Measurements from ENCODE around the gene KCNH5.

Gene KCNH5

DNA sequence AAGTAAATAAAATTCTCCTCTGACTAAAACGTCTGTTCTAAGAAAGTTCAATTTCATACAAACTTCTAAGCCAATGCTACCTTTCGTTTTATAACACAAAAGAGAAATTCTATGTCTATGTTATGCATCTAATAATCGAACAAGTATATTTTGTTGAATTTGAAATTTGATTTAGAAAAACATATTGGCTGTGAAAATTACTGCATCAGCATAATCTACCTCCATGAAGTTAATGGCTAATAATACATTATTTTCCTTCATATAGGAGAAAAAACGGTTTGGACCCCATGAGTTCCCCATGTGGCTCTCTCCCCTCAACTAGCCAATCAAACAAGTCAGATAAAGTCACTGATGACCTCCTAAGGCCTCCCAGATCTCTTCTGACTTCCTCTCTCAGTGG lies 106.5 kb downstream of the KCNH5 start:
- H3K36me3 ChIP-seq (ENCODE audit: low read length), result no peaks in the 10 kb centered on the region
- H3K27me3 ChIP-seq (ENCODE audit: low read length), result no peaks in the 10 kb centered on the region
- H3K4me2 ChIP-seq (ENCODE audit: low read depth, low read length, poor library complexity, severe bottlenecking), result no peak overlapping the region
- H4K20me1 ChIP-seq (ENCODE audit: low read depth, low read length), result no peaks in the 10 kb centered on the region
- no peak overlapping the region for H3K4me3 ChIP-seq (ENCODE audit: insufficient read depth, low read length, poor library complexity, severe bottlenecking)
- no peaks in the 10 kb centered on the region for H3K9me3 ChIP-seq (ENCODE audit: insufficient read depth, low read length)
- H2AFZ ChIP-seq (ENCODE audit: low read depth, low read length, severe bottlenecking), result no peak overlapping the region
- no peaks in the 10 kb centered on the region for H3F3A ChIP-seq (ENCODE audit: insufficient read depth)
- TF ChIP-seq, protein P1, sequence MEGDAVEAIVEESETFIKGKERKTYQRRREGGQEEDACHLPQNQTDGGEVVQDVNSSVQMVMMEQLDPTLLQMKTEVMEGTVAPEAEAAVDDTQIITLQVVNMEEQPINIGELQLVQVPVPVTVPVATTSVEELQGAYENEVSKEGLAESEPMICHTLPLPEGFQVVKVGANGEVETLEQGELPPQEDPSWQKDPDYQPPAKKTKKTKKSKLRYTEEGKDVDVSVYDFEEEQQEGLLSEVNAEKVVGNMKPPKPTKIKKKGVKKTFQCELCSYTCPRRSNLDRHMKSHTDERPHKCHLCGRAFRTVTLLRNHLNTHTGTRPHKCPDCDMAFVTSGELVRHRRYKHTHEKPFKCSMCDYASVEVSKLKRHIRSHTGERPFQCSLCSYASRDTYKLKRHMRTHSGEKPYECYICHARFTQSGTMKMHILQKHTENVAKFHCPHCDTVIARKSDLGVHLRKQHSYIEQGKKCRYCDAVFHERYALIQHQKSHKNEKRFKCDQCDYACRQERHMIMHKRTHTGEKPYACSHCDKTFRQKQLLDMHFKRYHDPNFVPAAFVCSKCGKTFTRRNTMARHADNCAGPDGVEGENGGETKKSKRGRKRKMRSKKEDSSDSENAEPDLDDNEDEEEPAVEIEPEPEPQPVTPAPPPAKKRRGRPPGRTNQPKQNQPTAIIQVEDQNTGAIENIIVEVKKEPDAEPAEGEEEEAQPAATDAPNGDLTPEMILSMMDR (IDR thresholded peaks at IDR 0.05; ENCODE audit: insufficient read depth, low read length, poor library complexity, severe bottlenecking), result no peak
- no peak for TF ChIP-seq EZH2phosphoT487 (conservative IDR thresholded peaks at IDR 0.05; ENCODE audit: low read length)
- H3K9me2 ChIP-seq (replicated peaks; ENCODE audit: insufficient read depth, low read length), result no peaks in the 10 kb centered on the region
- no peak overlapping the region for H3K9ac ChIP-seq (ENCODE audit: low read length)
- H3K79me2 ChIP-seq (ENCODE audit: insufficient read depth, low read length), result no peaks in the 10 kb centered on the region
- no peak overlapping the region for H3K27ac ChIP-seq (ENCODE audit: low read depth, low read length)

DNA sequence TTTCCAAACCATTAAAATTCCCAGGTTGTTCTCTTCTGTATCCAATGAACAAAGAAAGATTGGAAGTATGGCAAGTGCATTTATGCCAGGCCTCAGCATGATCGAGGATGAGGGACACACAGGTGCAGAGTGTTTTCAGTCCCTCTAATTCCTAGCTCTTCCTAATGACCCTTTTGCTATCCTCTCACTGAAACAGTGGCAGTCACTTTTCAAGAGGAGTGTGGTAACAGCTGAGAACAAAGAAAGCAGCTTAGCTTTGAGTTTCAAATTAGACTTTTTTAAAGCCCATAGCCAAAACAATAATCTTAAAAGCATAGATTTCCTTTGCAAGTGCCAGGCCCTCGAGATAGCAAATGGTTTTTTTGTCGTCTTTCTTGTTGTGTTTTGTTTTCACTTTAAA lies 110.8 kb downstream of the KCNH5 start:
- no peak overlapping the region for H3K4me3 ChIP-seq (ENCODE audit: insufficient read depth, low read length, poor library complexity, severe bottlenecking)
- no peak for TF ChIP-seq EZH2phosphoT487 (conservative IDR thresholded peaks at IDR 0.05; ENCODE audit: low read length)
- TF ChIP-seq, protein P1 (IDR thresholded peaks at IDR 0.05; ENCODE audit: insufficient read depth, low read length, poor library complexity, severe bottlenecking), result no peak
- H4K20me1 ChIP-seq (ENCODE audit: low read depth, low read length), result no peaks in the 10 kb centered on the region
- H3K36me3 ChIP-seq (ENCODE audit: low read length), result no peaks in the 10 kb centered on the region
- H3K27me3 ChIP-seq (ENCODE audit: low read length), result no peaks in the 10 kb centered on the region
- H3K9me2 ChIP-seq (replicated peaks; ENCODE audit: insufficient read depth, low read length), result no peaks in the 10 kb centered on the region
- H3K79me2 ChIP-seq (ENCODE audit: insufficient read depth, low read length), result no peaks in the 10 kb centered on the region
- H3K4me2 ChIP-seq (ENCODE audit: low read depth, low read length, poor library complexity, severe bottlenecking), result no peak overlapping the region
- H3K27ac ChIP-seq (ENCODE audit: low read depth, low read length), result no peak overlapping the region
- no peaks in the 10 kb centered on the region for H3K9me3 ChIP-seq (ENCODE audit: insufficient read depth, low read length)
- no peak overlapping the region for H2AFZ ChIP-seq (ENCODE audit: low read depth, low read length, severe bottlenecking)
- H3F3A ChIP-seq (ENCODE audit: insufficient read depth), result no peaks in the 10 kb centered on the region
- no peak overlapping the region for H3K9ac ChIP-seq (ENCODE audit: low read length)

DNA sequence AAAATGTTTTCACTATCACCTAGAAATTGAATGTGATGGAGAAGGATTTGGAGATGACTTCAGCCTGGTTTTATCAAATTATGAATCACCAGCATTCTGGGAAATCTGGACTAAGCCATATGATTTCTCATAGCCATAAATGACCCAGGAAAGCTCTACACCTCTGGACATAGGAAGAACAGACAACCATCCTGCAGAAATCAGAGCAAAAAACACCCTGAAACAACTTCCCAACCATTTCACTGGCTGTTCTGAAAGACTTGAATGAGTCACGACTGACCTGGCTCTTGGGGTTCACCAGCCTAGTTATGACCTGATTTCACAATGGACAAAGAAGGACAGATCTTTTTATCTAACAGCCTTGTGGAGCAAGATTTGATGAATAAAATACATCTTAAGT lies 123.8 kb downstream of the KCNH5 start:
- H3F3A ChIP-seq (ENCODE audit: insufficient read depth), result no peaks in the 10 kb centered on the region
- H2AFZ ChIP-seq (ENCODE audit: low read depth, low read length, severe bottlenecking), result no peak overlapping the region
- H4K20me1 ChIP-seq (ENCODE audit: low read depth, low read length), result no peaks in the 10 kb centered on the region
- no peak overlapping the region for H3K4me2 ChIP-seq (ENCODE audit: low read depth, low read length, poor library complexity, severe bottlenecking)
- no peaks in the 10 kb centered on the region for H3K36me3 ChIP-seq (ENCODE audit: low read length)
- no peak overlapping the region for H3K9ac ChIP-seq (ENCODE audit: low read length)
- no peak overlapping the region for H3K4me3 ChIP-seq (ENCODE audit: insufficient read depth, low read length, poor library complexity, severe bottlenecking)
- TF ChIP-seq EZH2phosphoT487 (conservative IDR thresholded peaks at IDR 0.05; ENCODE audit: low read length), result no peak
- TF ChIP-seq, protein P1 (IDR thresholded peaks at IDR 0.05; ENCODE audit: insufficient read depth, low read length, poor library complexity, severe bottlenecking), result no peak
- no peaks in the 10 kb centered on the region for H3K27me3 ChIP-seq (ENCODE audit: low read length)
- no peaks in the 10 kb centered on the region for H3K9me3 ChIP-seq (ENCODE audit: insufficient read depth, low read length)
- no peaks in the 10 kb centered on the region for H3K79me2 ChIP-seq (ENCODE audit: insufficient read depth, low read length)
- no peaks in the 10 kb centered on the region for H3K9me2 ChIP-seq (replicated peaks; ENCODE audit: insufficient read depth, low read length)
- H3K27ac ChIP-seq (ENCODE audit: low read depth, low read length), result no peak overlapping the region
